ENCODE measurements around the gene BBS5.

The BBS5 gene

DNA sequence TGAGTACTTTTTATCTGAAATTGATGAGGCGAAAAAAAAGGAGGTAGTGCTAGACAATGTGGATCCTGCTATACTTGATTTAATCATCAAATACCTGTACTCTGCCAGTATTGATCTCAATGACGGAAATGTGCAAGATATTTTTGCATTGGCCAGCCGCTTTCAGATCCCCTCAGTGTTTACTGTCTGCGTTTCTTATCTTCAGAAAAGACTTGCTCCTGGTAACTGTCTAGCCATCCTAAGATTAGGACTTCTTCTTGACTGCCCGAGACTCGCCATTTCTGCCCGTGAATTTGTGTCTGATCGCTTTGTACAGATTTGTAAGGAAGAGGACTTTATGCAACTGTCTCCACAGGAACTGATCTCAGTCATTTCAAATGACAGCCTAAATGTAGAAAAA, 30.7 kb downstream of the BBS5 start:
- no peaks in the 10 kb centered on the region for H3K4me1 ChIP-seq
- no peaks in the 10 kb centered on the region for H3K27me3 ChIP-seq (ENCODE audit: control insufficient read depth, insufficient read depth, low read length)
- H2AFZ ChIP-seq: no peak overlapping the region
- no peak overlapping the region for H3K4me3 ChIP-seq (ENCODE audit: low read depth, low read length)
- no peaks in the 10 kb centered on the region for H3K9me3 ChIP-seq (ENCODE audit: control insufficient read depth, low read length)
- H3K36me3 ChIP-seq (ENCODE audit: control insufficient read depth, insufficient read depth, low read length): no peaks in the 10 kb centered on the region
- no peak overlapping the region for H3K27ac ChIP-seq
- no peak overlapping the region for H3K4me2 ChIP-seq (ENCODE audit: low read length)
- H3K79me2 ChIP-seq: no peaks in the 10 kb centered on the region
- TF ChIP-seq, protein P1, sequence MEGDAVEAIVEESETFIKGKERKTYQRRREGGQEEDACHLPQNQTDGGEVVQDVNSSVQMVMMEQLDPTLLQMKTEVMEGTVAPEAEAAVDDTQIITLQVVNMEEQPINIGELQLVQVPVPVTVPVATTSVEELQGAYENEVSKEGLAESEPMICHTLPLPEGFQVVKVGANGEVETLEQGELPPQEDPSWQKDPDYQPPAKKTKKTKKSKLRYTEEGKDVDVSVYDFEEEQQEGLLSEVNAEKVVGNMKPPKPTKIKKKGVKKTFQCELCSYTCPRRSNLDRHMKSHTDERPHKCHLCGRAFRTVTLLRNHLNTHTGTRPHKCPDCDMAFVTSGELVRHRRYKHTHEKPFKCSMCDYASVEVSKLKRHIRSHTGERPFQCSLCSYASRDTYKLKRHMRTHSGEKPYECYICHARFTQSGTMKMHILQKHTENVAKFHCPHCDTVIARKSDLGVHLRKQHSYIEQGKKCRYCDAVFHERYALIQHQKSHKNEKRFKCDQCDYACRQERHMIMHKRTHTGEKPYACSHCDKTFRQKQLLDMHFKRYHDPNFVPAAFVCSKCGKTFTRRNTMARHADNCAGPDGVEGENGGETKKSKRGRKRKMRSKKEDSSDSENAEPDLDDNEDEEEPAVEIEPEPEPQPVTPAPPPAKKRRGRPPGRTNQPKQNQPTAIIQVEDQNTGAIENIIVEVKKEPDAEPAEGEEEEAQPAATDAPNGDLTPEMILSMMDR (IDR thresholded peaks at IDR 0.05): no peak
- no peak overlapping the region for H3K9ac ChIP-seq

DNA sequence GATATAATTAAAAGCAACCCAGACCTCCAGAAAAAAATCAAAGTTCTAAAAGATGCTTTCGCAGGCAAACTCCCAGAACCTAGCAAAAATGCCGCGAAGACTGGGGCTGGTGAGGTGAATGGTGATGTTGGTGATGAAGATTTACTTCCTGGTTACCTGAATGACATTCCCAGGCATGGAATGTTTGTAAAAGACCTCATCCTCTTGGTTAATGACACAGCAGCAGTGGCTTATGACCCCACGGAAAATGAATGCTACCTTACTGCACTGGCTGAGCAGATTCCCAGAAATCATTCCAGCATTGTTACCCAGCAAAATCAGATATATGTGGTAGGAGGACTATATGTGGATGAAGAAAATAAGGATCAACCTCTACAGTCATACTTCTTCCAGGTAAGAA, 31.2 kb downstream of the BBS5 start:
- Histone ChIP-seq H3K27ac (no peak overlapping the region), H3K4me3 (ENCODE audit: low read depth, low read length) (no peak overlapping the region), H3K4me1 (no peaks in the 10 kb centered on the region), H2AFZ (no peak overlapping the region), H3K9me3 (ENCODE audit: control insufficient read depth, low read length) (no peaks in the 10 kb centered on the region), H3K27me3 (ENCODE audit: control insufficient read depth, insufficient read depth, low read length) (no peaks in the 10 kb centered on the region), H3K9ac (no peak overlapping the region), H3K79me2 (no peaks in the 10 kb centered on the region), H3K36me3 (ENCODE audit: control insufficient read depth, insufficient read depth, low read length) (no peaks in the 10 kb centered on the region), H3K4me2 (ENCODE audit: low read length) (no peak overlapping the region)
- TF ChIP-seq, protein P1 (IDR thresholded peaks at IDR 0.05): no peak

GRCh38 chr2:169511818-169512217, 32.5 kb downstream of the BBS5 start:
- no peaks in the 10 kb centered on the region for H3K27me3 ChIP-seq (ENCODE audit: control insufficient read depth, insufficient read depth, low read length)
- no peaks in the 10 kb centered on the region for H3K36me3 ChIP-seq (ENCODE audit: control insufficient read depth, insufficient read depth, low read length)
- no peaks in the 10 kb centered on the region for H3K9me3 ChIP-seq (ENCODE audit: control insufficient read depth, low read length)
- no peaks in the 10 kb centered on the region for H3K4me1 ChIP-seq
- no peak overlapping the region for H2AFZ ChIP-seq
- no peak overlapping the region for H3K9ac ChIP-seq
- H3K27ac ChIP-seq: no peak overlapping the region
- H3K4me2 ChIP-seq (ENCODE audit: low read length): no peak overlapping the region
- TF ChIP-seq, protein P1 (IDR thresholded peaks at IDR 0.05): no peak
- no peak overlapping the region for H3K4me3 ChIP-seq (ENCODE audit: low read depth, low read length)
- no peaks in the 10 kb centered on the region for H3K79me2 ChIP-seq

GRCh38 chr2:169512525-169512924, 33.2 kb downstream of the BBS5 start:
- TF ChIP-seq, protein P1 (IDR thresholded peaks at IDR 0.05): no peak
- Histone ChIP-seq H3K79me2 (no peaks in the 10 kb centered on the region), H3K9me3 (ENCODE audit: control insufficient read depth, low read length) (no peaks in the 10 kb centered on the region), H3K27ac (no peak overlapping the region), H3K4me2 (ENCODE audit: low read length) (no peak overlapping the region), H3K27me3 (ENCODE audit: control insufficient read depth, insufficient read depth, low read length) (no peaks in the 10 kb centered on the region), H3K4me1 (no peaks in the 10 kb centered on the region), H3K9ac (no peak overlapping the region), H2AFZ (no peak overlapping the region), H3K4me3 (ENCODE audit: low read depth, low read length) (no peak overlapping the region), H3K36me3 (ENCODE audit: control insufficient read depth, insufficient read depth, low read length) (no peaks in the 10 kb centered on the region)

GRCh38 chr2:169513094-169513493, 33.8 kb downstream of the BBS5 start:
- Histone ChIP-seq H3K27ac (no peak overlapping the region), H2AFZ (no peak overlapping the region), H3K9me3 (ENCODE audit: control insufficient read depth, low read length) (no peaks in the 10 kb centered on the region), H3K27me3 (ENCODE audit: control insufficient read depth, insufficient read depth, low read length) (no peaks in the 10 kb centered on the region), H3K9ac (no peak overlapping the region), H3K36me3 (ENCODE audit: control insufficient read depth, insufficient read depth, low read length) (no peaks in the 10 kb centered on the region), H3K4me1 (no peaks in the 10 kb centered on the region), H3K79me2 (no peaks in the 10 kb centered on the region), H3K4me2 (ENCODE audit: low read length) (no peak overlapping the region), H3K4me3 (ENCODE audit: low read depth, low read length) (no peak overlapping the region)
- TF ChIP-seq, protein P1 (IDR thresholded peaks at IDR 0.05): no peak

Data from parathyroid adenoma (tissue), 2 donors.